ENCODE data around the gene PCNX2. TPM values are rescaled to one million over a fixed set of nuclear protein-coding genes. Genes with fewer than 3 reads are reported as not detected.

The PCNX2 gene
- total and polyA plus RNA-seq, 2 experiments from 2014 or later, result 5.0 to 13.7 TPM

GRCh38 chr1:233237647-233238046 lies 57.9 kb downstream of the PCNX2 start:
- no peaks in the 10 kb centered on the region for H3F3A ChIP-seq (ENCODE audit: insufficient read depth)
- in situ Hi-C loops (cut with MboI), result loop anchor here (10.0 kb wide), 1 partner anchor 603 kb away; the partner anchor contains the start of gene SIPA1L2
- H3K27me3 ChIP-seq (replicated peaks; ENCODE audit: insufficient read depth), result no peaks in the 10 kb centered on the region
- H3K27ac ChIP-seq, result no peak overlapping the region
- 92 to 95% methylated on average over 3 of the region's 3 CpGs for WGBS, 2 experiments (ENCODE audit: low coverage in 1 of 2, low lambda C conversion rate in 2 of 2, missing lambda C conversion rate in 2 of 2)
- no peak overlapping the region for H2AFZ ChIP-seq
- no peak for TF ChIP-seq EZH2 (IDR thresholded peaks at IDR 0.05; ENCODE audit: insufficient read depth, poor library complexity, severe bottlenecking)
- no peak for TF ChIP-seq EZH2phosphoT487 (IDR thresholded peaks at IDR 0.05; ENCODE audit: insufficient read depth, low read depth)
- H3K4me2 ChIP-seq (ENCODE audit: unreplicated experiment), result no peak overlapping the region
- peaks cover 7% of the 10 kb centered on the region; the same call in 1 of the 2 replicates for H3K36me3 ChIP-seq (ENCODE audit: low read depth)
- H4K20me1 ChIP-seq (ENCODE audit: insufficient read depth), result no peaks in the 10 kb centered on the region
- H3K9me2 ChIP-seq (ENCODE audit: insufficient read depth), result no peaks in the 10 kb centered on the region
- 0 out of 2 replicates have a peak, but pooled peaks cover 8% of the 10 kb centered on the region for H3K4me1 ChIP-seq (ENCODE audit: insufficient read depth)
- no peak overlapping the region for H3K9ac ChIP-seq
- H3K9me3 ChIP-seq (ENCODE audit: low read depth), result no peaks in the 10 kb centered on the region
- no peak overlapping the region for H3K4me3 ChIP-seq
- no peak for DNase-seq
- H3K79me2 ChIP-seq (ENCODE audit: insufficient read depth), result no peaks in the 10 kb centered on the region

- 93 to 96% methylated on average over 5 of the region's 5 CpGs for WGBS, 2 experiments (ENCODE audit: low coverage in 1 of 2, low lambda C conversion rate in 2 of 2, missing lambda C conversion rate in 2 of 2)
- TF ChIP-seq EZH2phosphoT487 (IDR thresholded peaks at IDR 0.05; ENCODE audit: insufficient read depth, low read depth), result no peak
- TF ChIP-seq EZH2 (IDR thresholded peaks at IDR 0.05; ENCODE audit: insufficient read depth, poor library complexity, severe bottlenecking), result no peak
- Histone ChIP-seq H3K9me3 (ENCODE audit: low read depth) (no peaks in the 10 kb centered on the region), H3K4me1 (ENCODE audit: insufficient read depth) (0 out of 2 replicates have a peak, but pooled peaks cover 6% of the 10 kb centered on the region), H3K4me3 (no peak overlapping the region), H3K36me3 (ENCODE audit: low read depth) (peaks cover 13% of the 10 kb centered on the region; the same call in 1 of the 2 replicates), H2AFZ (no peak overlapping the region), H3K4me2 (ENCODE audit: unreplicated experiment) (no peak overlapping the region), H3F3A (ENCODE audit: insufficient read depth) (peaks cover 11% of the 10 kb centered on the region; the same call in 1 of the 2 replicates), H3K79me2 (ENCODE audit: insufficient read depth) (no peaks in the 10 kb centered on the region), H3K9me2 (ENCODE audit: insufficient read depth) (no peaks in the 10 kb centered on the region), H3K27me3 (replicated peaks; ENCODE audit: insufficient read depth) (no peaks in the 10 kb centered on the region), H3K9ac (no peak overlapping the region), H3K27ac (no peak overlapping the region), H4K20me1 (ENCODE audit: insufficient read depth) (no peaks in the 10 kb centered on the region)
- in situ Hi-C loops (cut with MboI), result loop anchor here (10.0 kb wide), 1 partner anchor 599 kb away; the partner anchor contains the start of gene SIPA1L2
- DNase-seq, result no peak
Observed at GRCh38 chr1:233233508-233234040, 62.0 kb downstream of the PCNX2 start.

DNA sequence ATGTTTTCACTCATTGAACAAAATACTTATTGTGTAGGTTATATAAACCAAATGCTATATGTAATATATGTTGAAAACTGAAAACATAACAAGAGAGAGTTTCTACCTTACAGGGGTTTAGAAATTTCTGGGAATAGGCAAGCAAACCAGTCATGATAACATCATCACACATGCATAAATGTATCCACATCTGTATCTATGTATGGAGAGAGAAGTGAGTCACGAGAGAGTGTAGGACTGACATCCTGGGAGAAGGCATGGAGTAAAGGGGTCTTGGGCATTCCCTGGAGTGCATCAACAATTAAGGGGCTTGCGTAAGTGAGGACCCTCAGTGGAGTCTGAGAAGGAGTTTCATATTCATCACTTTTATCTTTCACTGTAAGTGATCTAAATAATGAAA lies 65.5 kb downstream of the PCNX2 start:
- Histone ChIP-seq H3K4me2 (ENCODE audit: unreplicated experiment) (no peak overlapping the region), H3K27ac (no peak overlapping the region), H3K9me3 (ENCODE audit: low read depth) (no peaks in the 10 kb centered on the region), H2AFZ (no peak overlapping the region), H3K4me3 (no peak overlapping the region), H3K9ac (no peak overlapping the region), H3K79me2 (ENCODE audit: insufficient read depth) (no peaks in the 10 kb centered on the region), H3K36me3 (ENCODE audit: low read depth) (peaks cover 24% of the 10 kb centered on the region), H4K20me1 (ENCODE audit: insufficient read depth) (no peaks in the 10 kb centered on the region), H3K9me2 (ENCODE audit: insufficient read depth) (no peaks in the 10 kb centered on the region), H3F3A (ENCODE audit: insufficient read depth) (peaks cover 11% of the 10 kb centered on the region; the same call in 1 of the 2 replicates), H3K27me3 (replicated peaks; ENCODE audit: insufficient read depth) (no peaks in the 10 kb centered on the region), H3K4me1 (ENCODE audit: insufficient read depth) (0 out of 2 replicates have a peak, but pooled peaks cover 6% of the 10 kb centered on the region)
- TF ChIP-seq EZH2phosphoT487 (IDR thresholded peaks at IDR 0.05; ENCODE audit: insufficient read depth, low read depth) (no peak), EZH2 (IDR thresholded peaks at IDR 0.05; ENCODE audit: insufficient read depth, poor library complexity, severe bottlenecking) (no peak)
- in situ Hi-C loops (cut with MboI), result loop anchor here (10.0 kb wide), 1 partner anchor 595 kb away; the partner anchor contains the start of gene SIPA1L2
- peak; percentile 59 for DNase-seq
- 76 to 84% methylated on average over 2 of the region's 2 CpGs for WGBS, 2 experiments (ENCODE audit: low coverage in 1 of 2, low lambda C conversion rate in 2 of 2, missing lambda C conversion rate in 2 of 2)

- 0 out of 2 replicates have a peak, but pooled peaks cover 6% of the 10 kb centered on the region for H3K4me1 ChIP-seq (ENCODE audit: insufficient read depth)
- H2AFZ ChIP-seq, result no peak overlapping the region
- H3K4me2 ChIP-seq (ENCODE audit: unreplicated experiment), result no peak overlapping the region
- no peak overlapping the region for H3K9ac ChIP-seq
- peaks cover 11% of the 10 kb centered on the region; the same call in 1 of the 2 replicates for H3F3A ChIP-seq (ENCODE audit: insufficient read depth)
- peaks cover 19% of the 10 kb centered on the region for H3K36me3 ChIP-seq (ENCODE audit: low read depth)
- H3K4me3 ChIP-seq, result no peak overlapping the region
- no peaks in the 10 kb centered on the region for H4K20me1 ChIP-seq (ENCODE audit: insufficient read depth)
- DNase-seq, result no peak
- 97 to 98% methylated on average over 3 of the region's 3 CpGs for WGBS, 2 experiments (ENCODE audit: low coverage in 1 of 2, low lambda C conversion rate in 2 of 2, missing lambda C conversion rate in 2 of 2)
- H3K27ac ChIP-seq, result no peak overlapping the region
- no peak for TF ChIP-seq EZH2phosphoT487 (IDR thresholded peaks at IDR 0.05; ENCODE audit: insufficient read depth, low read depth)
- no peak for TF ChIP-seq EZH2 (IDR thresholded peaks at IDR 0.05; ENCODE audit: insufficient read depth, poor library complexity, severe bottlenecking)
- no peaks in the 10 kb centered on the region for H3K9me3 ChIP-seq (ENCODE audit: low read depth)
- in situ Hi-C loops (cut with MboI), result no loop called here
- H3K79me2 ChIP-seq (ENCODE audit: insufficient read depth), result no peaks in the 10 kb centered on the region
- H3K9me2 ChIP-seq (ENCODE audit: insufficient read depth), result no peaks in the 10 kb centered on the region
- no peaks in the 10 kb centered on the region for H3K27me3 ChIP-seq (replicated peaks; ENCODE audit: insufficient read depth)
Observed at GRCh38 chr1:233229288-233229687, 66.2 kb downstream of the PCNX2 start.

All from GM23248 (cell line).